ENCODE measurements around the gene UCK2.

UCK2 gene

GRCh38 chr1:165834881-165835280, 7.5 kb downstream of the UCK2 start:
- no peak for DNase-seq

GRCh38 chr1:165836664-165837482, 9.5 kb downstream of the UCK2 start:
- DNase-seq: no peak

GRCh38 chr1:165837838-165838364, 10.5 kb downstream of the UCK2 start:
- DNase-seq: no peak

DNA sequence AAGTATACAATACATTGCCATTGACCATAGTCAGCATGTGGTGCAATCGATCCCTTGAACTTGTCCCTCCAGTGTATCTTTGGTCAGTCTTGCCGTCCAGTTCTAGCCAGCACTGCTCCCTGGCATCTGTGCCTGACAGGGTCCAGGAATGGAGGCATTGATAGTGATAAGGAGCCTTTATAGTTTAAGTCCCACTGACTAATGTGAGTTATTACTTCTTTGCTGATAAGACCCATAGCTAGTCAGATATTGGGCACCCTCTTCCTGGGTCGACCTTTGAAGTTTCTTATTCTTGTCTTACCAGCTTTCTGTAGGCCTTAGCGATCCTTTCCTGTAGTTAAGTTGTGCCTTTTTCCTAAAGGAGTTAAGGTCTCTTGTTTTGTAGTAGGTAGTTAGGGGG, 13.0 kb downstream of the UCK2 start:
- no peak for DNase-seq

GRCh38 chr1:165841582-165842017, 14.2 kb downstream of the UCK2 start:
- DNase-seq: no peak

DNA sequence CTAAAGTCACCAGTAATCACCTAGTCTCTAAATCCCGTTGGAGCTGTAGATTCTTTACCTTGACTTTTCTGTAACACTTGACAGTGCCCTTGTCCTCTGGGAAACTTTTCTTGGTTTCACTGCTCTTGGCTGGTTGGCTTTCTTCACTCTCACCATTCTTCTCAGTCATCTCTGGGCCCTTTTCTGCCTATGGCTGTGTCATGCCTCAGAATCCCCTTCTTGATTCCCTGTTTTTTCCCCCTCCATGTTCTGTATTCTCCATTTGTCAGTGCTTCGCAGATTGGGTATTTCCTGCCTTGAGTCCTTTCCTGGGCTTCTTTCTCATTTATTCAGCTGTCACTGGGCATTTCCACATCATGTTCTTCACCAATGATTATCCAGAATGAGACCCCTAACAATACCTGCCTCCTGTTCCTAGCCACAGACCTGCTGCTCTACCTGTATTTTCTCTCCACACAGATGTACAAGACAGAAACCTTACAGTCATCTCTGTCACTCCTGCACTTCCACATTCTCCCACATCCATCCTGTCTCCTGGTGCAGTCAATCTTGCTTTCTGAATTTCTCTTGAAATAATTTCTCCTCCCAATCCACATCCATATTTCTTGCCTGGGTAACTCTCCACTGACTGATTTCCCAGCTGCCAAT, 14.7 kb downstream of the UCK2 start:
- DNase-seq: no peak

- no peak for DNase-seq
Measured at GRCh38 chr1:165842671-165843129, 15.3 kb downstream of the UCK2 start.

GRCh38 chr1:165843304-165843703, 15.9 kb downstream of the UCK2 start:
- DNase-seq: no peak

DNA sequence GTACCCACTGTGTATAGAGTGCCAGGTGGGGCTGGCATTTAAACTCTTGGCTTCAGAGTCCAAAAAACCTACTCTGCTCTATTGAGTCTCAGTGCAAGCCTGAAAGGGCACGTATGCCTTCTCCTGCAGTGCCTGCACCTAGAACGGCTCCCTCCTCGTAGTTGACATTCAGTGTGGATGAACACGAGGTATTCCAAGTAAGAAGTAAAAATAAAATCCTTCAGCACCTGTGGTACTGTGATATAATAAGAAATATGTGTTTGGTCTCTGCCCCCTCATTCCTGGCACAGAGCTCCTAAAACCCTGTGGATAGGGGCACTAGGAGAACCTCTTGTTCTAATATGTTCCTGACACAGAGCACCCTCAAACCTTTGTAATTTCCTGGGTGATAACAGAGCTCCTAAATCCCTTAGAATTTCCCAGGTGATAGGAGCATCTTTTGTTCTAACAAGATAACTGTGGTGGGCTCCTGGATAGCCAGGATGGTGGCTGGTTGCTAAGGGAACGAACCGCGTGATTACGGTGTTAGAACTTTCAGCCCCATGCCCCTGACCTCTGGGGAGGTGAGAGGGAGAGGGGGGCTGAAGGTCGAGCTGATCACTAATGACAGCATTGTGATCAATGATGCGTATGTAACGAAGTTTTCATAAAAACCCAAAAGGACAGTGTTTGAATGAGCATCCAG, 16.8 kb downstream of the UCK2 start:
- DNase-seq: no peak

DNA sequence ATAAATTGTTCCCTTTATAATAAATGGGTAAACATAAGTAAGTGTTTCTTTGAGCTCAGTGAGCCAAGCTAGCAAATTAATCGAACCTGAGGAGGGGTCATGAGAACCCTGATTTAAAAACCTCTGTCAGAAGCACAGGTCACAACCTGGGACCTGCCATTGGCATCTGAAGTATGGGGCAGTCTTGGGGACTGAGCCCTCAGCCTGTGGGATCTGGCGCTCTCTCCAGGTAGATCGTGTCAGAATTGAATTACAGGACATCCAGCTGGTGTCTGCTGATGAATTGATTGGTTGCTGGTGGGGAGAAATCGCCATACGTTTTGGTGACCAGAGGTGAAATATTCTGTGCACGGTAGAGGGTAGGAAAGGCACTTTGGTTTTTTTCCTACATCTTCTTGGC, 17.5 kb downstream of the UCK2 start:
- no peak for DNase-seq

- no peak for DNase-seq
Measured at GRCh38 chr1:165845569-165845968, 18.2 kb downstream of the UCK2 start.

GRCh38 chr1:165845992-165846748, 18.8 kb downstream of the UCK2 start:
- no peak for DNase-seq

DNA sequence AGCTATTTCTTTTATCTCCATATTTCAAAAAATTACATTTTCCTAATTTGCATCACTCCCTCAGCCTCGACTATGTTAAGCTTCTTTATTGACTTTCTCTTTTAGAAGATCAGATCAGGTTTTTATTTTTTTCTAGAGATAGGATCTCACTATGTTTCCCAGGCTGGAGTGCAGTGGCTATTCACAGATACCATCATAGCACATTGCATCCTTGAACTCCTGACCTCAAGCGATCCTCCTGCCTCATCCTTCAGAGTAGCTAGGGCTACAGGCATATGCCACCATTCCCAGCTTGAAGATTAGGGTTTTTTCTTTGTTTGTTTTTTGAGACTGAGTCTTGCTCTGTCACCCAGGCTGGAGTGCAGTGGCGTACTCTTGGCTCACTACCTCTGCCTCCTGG, 20.1 kb downstream of the UCK2 start:
- DNase-seq: no peak

- no peak for DNase-seq
Measured at GRCh38 chr1:165849353-165850133, 22.1 kb downstream of the UCK2 start.

- no peak for DNase-seq
Measured at GRCh38 chr1:165851034-165851658, 23.7 kb downstream of the UCK2 start.

DNA sequence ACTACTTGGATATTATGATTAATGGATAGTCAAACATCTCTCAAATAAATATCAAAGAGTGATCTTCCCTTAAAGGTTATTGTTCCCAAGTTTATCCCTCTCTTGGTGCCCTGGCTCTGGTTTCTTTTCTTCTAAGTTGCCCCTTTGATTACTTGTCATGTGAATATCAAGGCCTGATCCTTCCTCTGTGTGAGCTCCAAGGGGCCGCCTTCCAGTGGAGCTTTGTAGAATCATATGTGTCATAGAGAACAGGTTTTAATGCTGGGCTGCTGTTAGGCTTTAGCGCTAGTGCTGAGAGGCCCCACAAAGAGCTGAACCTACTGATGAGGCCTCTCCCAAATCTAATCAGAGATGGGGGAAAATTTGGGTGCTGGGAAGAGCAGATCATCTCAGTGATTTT, 25.5 kb downstream of the UCK2 start:
- DNase-seq: no peak

DNA sequence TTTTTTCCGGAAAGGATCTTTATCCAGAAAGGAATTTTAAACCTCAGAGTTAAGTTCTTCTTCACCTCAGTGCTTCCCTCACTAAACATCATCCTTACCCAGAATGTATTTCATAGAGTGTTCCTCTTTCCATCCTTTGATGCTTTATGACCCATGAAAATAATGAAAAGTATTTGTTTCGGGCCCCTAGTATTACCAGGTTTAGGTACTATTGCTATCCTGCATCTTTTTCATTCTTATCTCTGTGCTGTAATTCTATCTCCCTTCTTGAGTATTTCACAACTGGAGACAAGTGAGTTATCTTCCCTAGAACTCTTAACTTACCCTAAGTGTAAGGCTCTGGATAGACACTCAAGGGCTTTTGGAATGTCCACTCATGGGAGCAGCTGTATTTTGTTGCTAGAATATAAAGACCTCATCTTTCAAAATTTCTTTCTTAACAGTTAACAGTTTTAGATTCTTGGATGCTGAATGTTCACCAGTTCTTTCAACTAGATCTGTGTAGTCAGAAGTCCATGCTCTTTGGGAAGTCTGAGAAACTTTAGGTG, 26.2 kb downstream of the UCK2 start:
- no peak for DNase-seq

DNA sequence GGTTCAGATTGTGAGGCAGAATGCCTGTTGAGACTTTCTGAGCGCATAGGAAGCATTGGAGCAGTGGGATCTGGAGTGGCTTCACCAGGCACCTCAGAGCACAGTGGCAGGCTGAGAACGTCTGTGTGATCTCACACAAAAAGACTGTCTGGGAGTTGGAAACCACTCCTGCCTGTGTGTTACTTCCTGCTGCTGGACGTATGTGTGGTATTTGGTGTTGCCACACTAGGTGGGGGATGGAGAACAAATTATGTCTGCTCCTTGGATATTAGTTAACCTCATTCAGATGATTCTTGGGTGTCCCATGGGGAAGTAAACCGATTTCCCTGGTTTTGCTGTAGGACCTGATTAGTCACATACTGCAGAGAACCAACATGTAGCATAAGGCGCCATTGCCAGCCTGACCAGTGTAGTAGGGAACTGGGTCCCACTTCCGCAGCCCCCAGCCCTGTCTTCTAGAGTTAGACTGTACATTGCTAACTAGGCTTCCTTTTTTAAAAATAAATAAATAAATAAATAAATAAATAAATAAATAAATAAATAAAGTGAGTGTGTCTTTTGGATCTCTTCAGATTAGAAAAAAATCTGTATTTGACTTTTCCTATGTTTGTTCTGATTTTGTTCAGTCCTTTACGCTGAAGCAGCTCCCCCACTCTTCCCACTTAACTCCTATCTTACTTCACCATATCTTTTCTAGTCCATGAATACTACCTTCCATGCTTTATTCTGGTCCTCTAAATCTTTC, 26.9 kb downstream of the UCK2 start:
- no peak for DNase-seq

DNA sequence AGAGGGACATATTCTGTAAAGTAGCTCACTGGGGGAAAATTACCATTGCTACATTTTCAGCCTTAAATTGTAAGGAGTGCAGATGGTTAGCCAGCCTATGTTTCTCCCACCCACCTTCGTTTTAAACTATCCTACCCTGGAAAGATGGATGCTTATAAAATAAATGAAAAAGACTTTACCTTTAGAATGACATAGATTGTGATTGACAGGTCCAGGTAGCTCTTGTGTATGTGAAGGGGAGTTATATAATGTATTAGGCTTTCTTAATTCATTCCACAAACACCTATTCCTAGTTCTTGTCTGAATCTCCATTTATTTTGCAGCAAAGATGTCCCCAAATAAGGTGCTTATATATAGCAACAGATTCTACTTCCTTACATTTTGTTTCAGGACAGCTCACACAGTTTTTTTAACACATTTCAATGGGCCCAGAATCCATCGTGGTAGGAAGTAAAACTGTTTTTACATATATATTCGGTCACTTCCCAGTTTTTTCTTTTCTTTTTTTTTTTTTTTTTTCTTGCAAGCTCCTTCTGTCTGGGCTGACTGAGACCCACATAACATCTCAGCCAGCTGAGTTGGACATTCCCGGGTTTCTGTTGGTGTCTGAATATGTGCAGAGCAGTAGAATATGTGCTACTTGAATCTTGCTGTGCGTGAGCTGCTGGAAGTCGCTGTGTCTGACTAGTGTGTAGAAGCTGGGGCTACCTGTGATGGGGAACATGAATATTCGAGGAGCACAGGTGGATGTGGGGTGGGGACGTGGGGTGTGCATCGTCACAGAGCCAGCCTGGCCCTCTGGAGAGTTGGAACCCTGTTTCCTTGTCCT, 27.8 kb downstream of the UCK2 start:
- DNase-seq: no peak
